Measurements from ENCODE around the gene WDR43.

DNA sequence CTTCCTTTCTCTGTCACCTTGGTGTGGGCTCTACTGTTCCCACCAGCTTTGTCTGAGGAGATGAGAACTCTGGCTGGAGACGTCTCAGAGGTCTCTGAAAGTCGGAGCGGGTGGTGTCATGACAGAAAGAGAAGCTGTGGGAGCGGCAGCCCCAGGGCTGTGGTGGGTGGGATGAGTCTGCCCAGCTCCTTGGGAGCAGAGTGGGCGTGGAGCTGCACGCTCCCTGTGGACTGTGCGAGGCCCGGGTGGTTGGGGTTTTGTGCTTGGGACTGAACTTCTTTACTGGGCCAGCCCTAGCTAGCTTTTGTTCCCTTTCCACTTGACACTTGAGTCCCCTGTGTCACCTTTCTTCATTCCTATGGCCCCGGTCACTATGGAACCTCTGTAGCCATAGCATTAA, 97.0 kb downstream of the WDR43 start:
- no peak for TF ChIP-seq GABPA (IDR thresholded peaks at IDR 0.05; ENCODE audit: low read depth)
- TF ChIP-seq CTCF (IDR thresholded peaks at IDR 0.05) = no peak
- TF ChIP-seq, protein P1, sequence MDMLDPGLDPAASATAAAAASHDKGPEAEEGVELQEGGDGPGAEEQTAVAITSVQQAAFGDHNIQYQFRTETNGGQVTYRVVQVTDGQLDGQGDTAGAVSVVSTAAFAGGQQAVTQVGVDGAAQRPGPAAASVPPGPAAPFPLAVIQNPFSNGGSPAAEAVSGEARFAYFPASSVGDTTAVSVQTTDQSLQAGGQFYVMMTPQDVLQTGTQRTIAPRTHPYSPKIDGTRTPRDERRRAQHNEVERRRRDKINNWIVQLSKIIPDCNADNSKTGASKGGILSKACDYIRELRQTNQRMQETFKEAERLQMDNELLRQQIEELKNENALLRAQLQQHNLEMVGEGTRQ (IDR thresholded peaks at IDR 0.05; ENCODE audit: borderline replicate concordance, low read depth, low read length) = no peak
- TF ChIP-seq EP300 (IDR thresholded peaks at IDR 0.05; ENCODE audit: borderline replicate concordance in 1 of 2, low read depth in 1 of 2, low read length in 1 of 2) = no peak
- no peak for TF ChIP-seq FOSL2 (IDR thresholded peaks at IDR 0.05; ENCODE audit: borderline replicate concordance, low read depth)
